ENCODE data around the gene AGL. TPM values are rescaled to one million over a fixed set of nuclear protein-coding genes. Genes with fewer than 3 reads are reported as not detected.
"Not testable (repeated sequence)": the region's sequence is repeated elsewhere in the genome, so short reads cannot be mapped to it uniquely, and the experiment has no call there.

AGL gene
- total and polyA plus RNA-seq, 2 of the 4 experiments (the other 2 are of a cell fraction), result 2.4 to 7.0 TPM

- WGBS, 2 experiments (ENCODE audit: extremely low coverage in 2 of 2, insufficient read length in 1 of 2), result no CpG with 5 or more reads among the region's 1 CpG
Observed at GRCh38 chr1:99957818-99958217, 107.7 kb downstream of the AGL start.

GRCh38 chr1:99959189-99959705 is 109.1 kb downstream of the AGL start:
- H3K23ac ChIP-seq (ENCODE audit: low read depth, low read length); H2AK9ac ChIP-seq (replicated peaks; ENCODE audit: low read depth, low read length, poor library complexity); H2BK15ac ChIP-seq (ENCODE audit: low read depth, low read length); H3K9me1 ChIP-seq (ENCODE audit: insufficient read depth, low read length); H3K79me1 ChIP-seq (ENCODE audit: low read depth in 1 of 2, low read length in 2 of 2); H2BK5ac ChIP-seq (ENCODE audit: low read depth, low read length, poor library complexity, severe bottlenecking); H3K14ac ChIP-seq (replicated peaks; ENCODE audit: low read depth, low read length); H4K20me1 ChIP-seq (ENCODE audit: insufficient read depth, low read length); BruUV-seq (replicated peaks); H3K18ac ChIP-seq (ENCODE audit: low read depth, low read length); H4K91ac ChIP-seq (ENCODE audit: insufficient read depth, low read depth, low read length); dilution Hi-C loops (cut with HindIII; ENCODE audit: low sequenced_read_pairs, unreplicated experiment); H3K4me1 ChIP-seq (ENCODE audit: control insufficient read depth, insufficient read depth, low read length); H2AFZ ChIP-seq (replicated peaks; ENCODE audit: low read length, poor library complexity); ATAC-seq (ENCODE audit: low read depth); H3K9me3 ChIP-seq (ENCODE audit: control insufficient read depth, insufficient read depth, low read length); H3K9ac ChIP-seq (ENCODE audit: low read depth, low read length); H3K27ac ChIP-seq (ENCODE audit: insufficient read depth, low read length); in situ Hi-C loops (cut with MboI; ENCODE audit: low sequenced_read_pairs); POLR2A ChIA-PET (ENCODE audit: unreplicated experiment); H3K4me2 ChIP-seq (ENCODE audit: low read depth, low read length); H3K4ac ChIP-seq (ENCODE audit: low read depth, low read length); intact Hi-C loops (cut with micrococcal nuclease); H3K56ac ChIP-seq (ENCODE audit: extremely low read depth, insufficient read depth, low read length); H4K5ac ChIP-seq (ENCODE audit: low read depth, low read length); H3K27me3 ChIP-seq (ENCODE audit: control insufficient read depth, insufficient read depth, low read length); H2AK5ac ChIP-seq (ENCODE audit: low read depth, low read length); H2BK120ac ChIP-seq (ENCODE audit: low read depth, low read length); H4K8ac ChIP-seq (ENCODE audit: low read depth in 2 of 2, low read length in 2 of 2); H3K36me3 ChIP-seq (ENCODE audit: control insufficient read depth, insufficient read depth, low read length); H2BK20ac ChIP-seq (ENCODE audit: low read depth, low read length); H3K4me3 ChIP-seq (ENCODE audit: insufficient read depth, low read depth, low read length); DNase-seq: not testable (repeated sequence)
- 11% methylated on average over 1 of the region's 7 CpGs; no CpG with 5 or more reads in 1 of the 2 experiments for WGBS, 2 experiments (ENCODE audit: extremely low coverage in 2 of 2, insufficient read length in 1 of 2)
- CTCF ChIA-PET, result interaction anchor here (0.7 kb wide), 2 partner anchors 90 to 151 kb away, joined by 3 to 5 read pairs; no protein-coding TSS in a partner anchor

More at GRCh38 chr1:99957818-99958217, 107.7 kb downstream of the AGL start:
- no peak overlapping the region for H2AK9ac ChIP-seq (replicated peaks; ENCODE audit: low read depth, low read length, poor library complexity)
- H4K5ac ChIP-seq (ENCODE audit: low read depth, low read length), result no peak overlapping the region
- no peak overlapping the region for H3K23ac ChIP-seq (ENCODE audit: low read depth, low read length)
- no peak for ATAC-seq (ENCODE audit: low read depth)
- H4K8ac ChIP-seq (ENCODE audit: low read depth in 2 of 2, low read length in 2 of 2), result no peak overlapping the region
- ChIA-PET CTCF (no interaction called here), POLR2A (ENCODE audit: unreplicated experiment) (no interaction called here)
- no peaks in the 10 kb centered on the region for H3K36me3 ChIP-seq (ENCODE audit: control insufficient read depth, insufficient read depth, low read length)
- intact Hi-C loops (cut with micrococcal nuclease), result no loop called here
- BruUV-seq (replicated peaks), result no TSS peak
- no peaks in the 10 kb centered on the region for H3K9me3 ChIP-seq (ENCODE audit: control insufficient read depth, insufficient read depth, low read length)
- H3K4me3 ChIP-seq (ENCODE audit: insufficient read depth, low read depth, low read length), result no peak overlapping the region
- H3K18ac ChIP-seq (ENCODE audit: low read depth, low read length), result no peak overlapping the region
- H3K9me1 ChIP-seq (ENCODE audit: insufficient read depth, low read length), result 0 out of 2 replicates have a peak, but pooled peaks cover 3% of the 10 kb centered on the region
- H3K9ac ChIP-seq (ENCODE audit: low read depth, low read length), result no peak overlapping the region
- no peaks in the 10 kb centered on the region for H3K27me3 ChIP-seq (ENCODE audit: control insufficient read depth, insufficient read depth, low read length)
- DNase-seq, result no peak
- H2AK5ac ChIP-seq (ENCODE audit: low read depth, low read length), result no peak overlapping the region
- no peak overlapping the region for H3K14ac ChIP-seq (replicated peaks; ENCODE audit: low read depth, low read length)
- no peak overlapping the region for H3K4ac ChIP-seq (ENCODE audit: low read depth, low read length)
- no peak overlapping the region for H2BK120ac ChIP-seq (ENCODE audit: low read depth, low read length)
- no peak overlapping the region for H3K4me2 ChIP-seq (ENCODE audit: low read depth, low read length)
- in situ Hi-C loops (cut with MboI; ENCODE audit: low sequenced_read_pairs), result no loop called here
- no peak overlapping the region for H2BK15ac ChIP-seq (ENCODE audit: low read depth, low read length)
- no peak overlapping the region for H3K27ac ChIP-seq (ENCODE audit: insufficient read depth, low read length)
- no peaks in the 10 kb centered on the region; the same call in 1 of the 2 replicates for H3K4me1 ChIP-seq (ENCODE audit: control insufficient read depth, insufficient read depth, low read length)
- no peak overlapping the region for H3K56ac ChIP-seq (ENCODE audit: extremely low read depth, insufficient read depth, low read length)
- H4K20me1 ChIP-seq (ENCODE audit: insufficient read depth, low read length), result no peaks in the 10 kb centered on the region
- dilution Hi-C loops (cut with HindIII; ENCODE audit: low sequenced_read_pairs, unreplicated experiment), result no loop called here
- TF ChIP-seq NFE2L2 (IDR thresholded peaks at IDR 0.05; ENCODE audit: low read depth, low read length), result no peak
- no peak for TF ChIP-seq MAFK (IDR thresholded peaks at IDR 0.05; ENCODE audit: low read depth, low read length)
- no peak for TF ChIP-seq RFX5 (IDR thresholded peaks at IDR 0.05; ENCODE audit: low read depth, low read length)
- H3K79me1 ChIP-seq (ENCODE audit: low read depth in 1 of 2, low read length in 2 of 2), result no peaks in the 10 kb centered on the region
- H2BK20ac ChIP-seq (ENCODE audit: low read depth, low read length), result no peak overlapping the region
- no peak overlapping the region for H2AFZ ChIP-seq (replicated peaks; ENCODE audit: low read length, poor library complexity)
- no peak overlapping the region for H2BK5ac ChIP-seq (ENCODE audit: low read depth, low read length, poor library complexity, severe bottlenecking)
- no peak overlapping the region for H4K91ac ChIP-seq (ENCODE audit: insufficient read depth, low read depth, low read length)

Data from IMR-90 (cell line).